ENCODE results near the gene LYSET. TPM values are rescaled to one million over a fixed set of nuclear protein-coding genes. Genes with fewer than 3 reads are reported as not detected.

LYSET gene
- total RNA-seq (2011; cell fraction: chromatin; rRNA removed; ENCODE audit: low replicate concordance) = 7.4 and 8.7 TPM in 2 replicates
- 5.4 and 8.0 TPM in 2 replicates for total RNA-seq (2011; cell fraction: nucleolus; rRNA removed)
- 12.7 and 15.6 TPM in 2 replicates for total RNA-seq (2011; cell fraction: nucleoplasm; rRNA removed)
- total RNA-seq (2014; rRNA removed) (7.6 and 9.4 TPM in 2 replicates), total RNA-seq (2014; rRNA removed; fragmentation: Illumina TruSeq; extraction: Trizol) (14.9 and 16.3 TPM in 2 replicates), total RNA-seq (2015; rRNA removed; fragmentation: Illumina TruSeq; extraction: Trizol) (18.3 and 19.2 TPM in 2 replicates), total RNA-seq (2021) (15.9 and 20.1 TPM in 2 replicates), polyA plus RNA-seq (2011; rRNA removed) (15.6 and 23.6 TPM in 2 replicates), polyA plus RNA-seq (2014; fragmentation: Illumina TruSeq; extraction: Trizol) (15.6 and 15.8 TPM in 2 replicates), polyA plus RNA-seq (2014; fragmentation: Nextera tagmentation; extraction: Ambion mirVana) (10 to 100 TPM; 33.6 to 36.6 TPM), polyA plus RNA-seq (2014; rRNA removed) (7.9 and 11.5 TPM in 2 replicates), polyA minus RNA-seq (2011; rRNA and poly(A)+ RNA removed) (7.2 and 8.0 TPM in 2 replicates), Bru-seq, nascent RNA (percentile 76 among the genes with signal in this experiment), BruChase-seq, experiment 1, labeled RNA remaining after a 2-hour chase (percentile 67 among the genes with signal in this experiment), BruChase-seq, experiment 2, labeled RNA remaining after a 6-hour chase (percentile 72 among the genes with signal in this experiment)
- 9.4 and 11.3 TPM in 2 replicates for polyA plus RNA-seq (2011; cell fraction: cytosol; rRNA removed)
- polyA plus RNA-seq (2011; cell fraction: nucleus; rRNA removed) = 13.6 and 14.2 TPM in 2 replicates
- 20.0 and 28.3 TPM in 2 replicates for polyA plus RNA-seq (2012)
- polyA minus RNA-seq (2011; cell fraction: cytosol; rRNA and poly(A)+ RNA removed) = 3.5 TPM in 1 of 2 replicates, not detected in the other
- polyA minus RNA-seq (2011; cell fraction: nucleus; rRNA and poly(A)+ RNA removed) = 3.0 and 6.1 TPM in 2 replicates
- long read RNA-seq, experiment 1, transcript TMEM251-201 (2 exons, 909 nt) = major isoform, 17 of 24 reads
- long read RNA-seq, experiment 1, transcript TMEM251-202 (2 exons, 1,303 nt) = minor isoform, 7 of 24 reads
- long read RNA-seq, experiment 1, partial matches to known transcripts = 0 of 24 reads
- long read RNA-seq, experiment 1, other reads (novel, unspliced or antisense) = 0 of 24 reads
- long read RNA-seq, experiment 2, transcript TMEM251-201 (2 exons, 909 nt) = major isoform, 7 of 12 reads
- long read RNA-seq, experiment 2, partial matches to known transcripts = 3 of 12 reads
- long read RNA-seq, experiment 2, other reads (novel, unspliced or antisense) = 0 of 12 reads
- long read RNA-seq, experiment 3, transcript TMEM251-201 (2 exons, 909 nt) = major isoform, 12 of 13 reads
- long read RNA-seq, experiment 3, partial matches to known transcripts = 1 of 13 reads
- long read RNA-seq, experiment 3, other reads (novel, unspliced or antisense) = 0 of 13 reads

- 2% methylated on average over 26 of the region's 124 CpGs for WGBS (ENCODE audit: insufficient coverage, low coverage, missing lambda C conversion rate)
- peak; percentile 83 to 87 (median 87) for DNase-seq (ENCODE audit: extremely low read depth in 1 of 4, low spot score in 3 of 4)
- peak; percentile 95 for ATAC-seq
- POLR2A ChIA-PET = interaction anchor here (0.8 to 1.4 kb wide), 7 partner anchors 8 to 1199 kb away, joined by 3 to 5 read pairs (median 3); no protein-coding TSS in a partner anchor
- no peak for FAIRE-seq
- BruUV-seq (replicated peaks) = no TSS peak
- Histone ChIP-seq H3K79me2 (ENCODE audit: control insufficient read depth, insufficient read depth, low read length) (peaks cover 16% of the 10 kb centered on the region), H3K36me3 (ENCODE audit: control insufficient read depth, insufficient read depth, low read length) (peaks cover 22% of the 10 kb centered on the region; the same call in 1 of the 3 replicates), H2AFZ (ENCODE audit: low read depth, low read length) (peak within 1 kb of the TSS; percentile 94), H4K20me1 (replicated peaks; ENCODE audit: control insufficient read depth, insufficient read depth, low read length) (no peaks in the 10 kb centered on the region), H3K9ac (ENCODE audit: insufficient read depth in 1 of 2, low read depth in 2 of 2, low read length in 2 of 2) (peak within 1 kb of the TSS; percentile 72 to 90), H3K27ac (ENCODE audit: extremely low read depth, low read depth, low read length) (peak within 1 kb of the TSS; percentile 85; the same call in 2 of the 3 replicates), H3K4me2 (ENCODE audit: insufficient read depth, low read length) (peak within 1 kb of the TSS; percentile 90), H3K9me1 (ENCODE audit: control insufficient read depth, insufficient read depth, low read length) (no peaks in the 10 kb centered on the region), H3K4me3 (peak within 1 kb of the TSS; percentile 88), H3K9me3 (replicated peaks; ENCODE audit: control insufficient read depth, insufficient read depth, low read depth, low read length) (no peaks in the 10 kb centered on the region), H3K4me1 (replicated peaks in 1 of 2; ENCODE audit: control insufficient read depth in 2 of 2, insufficient read depth in 2 of 2, low read length in 2 of 2) (peaks cover 6 to 15% of the 10 kb centered on the region in 2 experiments; a peak in 3 of 5 replicates), H3K27me3 (ENCODE audit: control insufficient read depth in 2 of 2, insufficient read depth in 2 of 2, low read length in 2 of 2) (no peaks in the 10 kb centered on the region)
- in situ Hi-C loops (cut with MboI) (no loop called here), intact Hi-C loops (cut with micrococcal nuclease) (no loop called here)
- CTCF ChIA-PET (ENCODE audit: low intra/inter-chr PET ratio) = interaction anchor here (0.6 kb wide), 1 partner anchor 72 kb away, joined by 3 read pairs; no protein-coding TSS in a partner anchor
- TF ChIP-seq SREBF2 (CRISPR knock-in tag; IDR thresholded peaks at IDR 0.05) (no peak), MTA1 (IDR thresholded peaks at IDR 0.05; ENCODE audit: borderline replicate concordance) (no peak), ETV5 (CRISPR knock-in tag; IDR thresholded peaks at IDR 0.05; ENCODE audit: low read depth) (peak; percentile 51; the same call in 1 of the 2 replicates), CBX2 (IDR thresholded peaks at IDR 0.05; ENCODE audit: insufficient read depth, low read length, poor library complexity, severe bottlenecking) (no peak), KDM5B (IDR thresholded peaks at IDR 0.05; ENCODE audit: insufficient replicate concordance, low read depth, low read length) (peak; percentile 60), SMARCA4 (IDR thresholded peaks at IDR 0.05) (no peak), GABPB2 (CRISPR knock-in tag; conservative IDR thresholded peaks at IDR 0.05) (no peak), ZNF324 (CRISPR knock-in tag; IDR thresholded peaks at IDR 0.05) (no peak), ATF1 (CRISPR knock-in tag; IDR thresholded peaks at IDR 0.05) (no peak), ATF1 (tag; IDR thresholded peaks at IDR 0.05) (peak; percentile 89), ZNF184 (CRISPR knock-in tag; IDR thresholded peaks at IDR 0.05) (no peak), NR4A1 (CRISPR knock-in tag; IDR thresholded peaks at IDR 0.05) (no peak), NR4A1 (tag; IDR thresholded peaks at IDR 0.05) (no peak), ZNF197 (CRISPR knock-in tag; IDR thresholded peaks at IDR 0.05; ENCODE audit: low read depth) (no peak), STAG1 (CRISPR knock-in tag; IDR thresholded peaks at IDR 0.05; ENCODE audit: borderline replicate concordance) (0 out of 2 replicates have a peak, but pooled peaks have one; percentile 12), ZNF232 (CRISPR knock-in tag; IDR thresholded peaks at IDR 0.05) (no peak), STAT5B (CRISPR knock-in tag; IDR thresholded peaks at IDR 0.05) (no peak), TCF7 (IDR thresholded peaks at IDR 0.05; ENCODE audit: borderline replicate concordance) (no peak)
Measured at GRCh38 chr14:93184391-93185348, at the start of gene LYSET, which contains the start of gene MOAP1. Gene LYSET, plus strand, starts transcription at chr14:93185317. Its CDS starts 89 bp downstream, at chr14:93185406. Gene MOAP1, minus strand, starts transcription at chr14:93184897. Its CDS starts 655 bp downstream, at chr14:93184242.

All from K562 (cell line).